IMR-90 (cell line): ENCODE data around the gene ATP10D. TPM values are rescaled to one million over a fixed set of nuclear protein-coding genes. Genes with fewer than 3 reads are reported as not detected.

ENCODE experiments used
- ATAC-seq: fragments of 200-7000 bp; cut with Tn5 transposase; 2 replicates; pipeline ENCODE4 v1.9.1; 2020; ENCODE audit warnings: low read depth, mild to moderate bottlenecking, moderate library complexity
- BruUV-seq: library from RNA; stranded (reverse); fragments of 400-500 nt; replicated peaks from 2 replicates; lab custom pipeline; 2021; lab: Mats Ljungman, UMichigan
- CTCF ChIA-PET: fragments of 300-600 bp; formaldehyde crosslinking; extraction: SDS; loops from one replicate; lab custom pipeline; 2021; ENCODE audit warnings: antibody characterized with exemption; lab: Yijun Ruan, JAX
- POLR2A ChIA-PET: fragments of 300-600 bp; sonication (Branson Sonifier 250); formaldehyde crosslinking; loops from one replicate; lab custom pipeline; 2022; ENCODE audit warnings: antibody characterized with exemption; ENCODE audit not compliant: unreplicated experiment; lab: Charles Lee
- DNase-seq: peaks from one replicate; pipeline ENCODE4 v3.0.0; 2013
- H2AFZ ChIP-seq: replicated peaks from 2 replicates; pipeline ENCODE3; 2013; ENCODE audit warnings: low read length, mild to moderate bottlenecking; ENCODE audit not compliant: poor library complexity
- H2AK5ac ChIP-seq: 2 replicates; pipeline ENCODE4 v1.6.1; 2013; ENCODE audit warnings: low read depth, low read length, inconsistent platforms
- H2AK9ac ChIP-seq: replicated peaks from 2 replicates; pipeline ENCODE3; 2013; ENCODE audit warnings: mild to moderate bottlenecking, low read depth, low read length, moderate library complexity; ENCODE audit not compliant: poor library complexity
- H2BK120ac ChIP-seq: 2 replicates; pipeline ENCODE4 v1.6.1; 2013; ENCODE audit warnings: low read depth, low read length, inconsistent platforms
- H2BK15ac ChIP-seq: 3 replicates; pipeline ENCODE4 v1.6.1; 2013; ENCODE audit warnings: low read depth, low read length, inconsistent platforms
- H2BK20ac ChIP-seq: 2 replicates; pipeline ENCODE4 v1.6.1; 2013; ENCODE audit warnings: low read depth, mild to moderate bottlenecking, inconsistent platforms, low read length, moderate library complexity
- H2BK5ac ChIP-seq: 2 replicates; pipeline ENCODE4 v1.6.1; 2013; ENCODE audit warnings: mild to moderate bottlenecking, low read depth, low read length, inconsistent platforms; ENCODE audit not compliant: poor library complexity, severe bottlenecking
- H3K14ac ChIP-seq: replicated peaks from 2 replicates; pipeline ENCODE4 v1.6.1; 2013; ENCODE audit warnings: low read depth, low read length, inconsistent platforms
- H3K18ac ChIP-seq: 2 replicates; pipeline ENCODE4 v1.6.1; 2013; ENCODE audit warnings: low read depth, low read length, control low read depth
- H3K23ac ChIP-seq: 2 replicates; pipeline ENCODE4 v1.6.1; 2013; ENCODE audit warnings: low read depth, low read length, inconsistent platforms
- H3K27ac ChIP-seq: 2 replicates; pipeline ENCODE4 v1.5.1; 2013; ENCODE audit warnings: mild to moderate bottlenecking, control low read depth, low read length; ENCODE audit not compliant: insufficient read depth
- H3K27me3 ChIP-seq: 2 replicates; pipeline ENCODE4 v1.6.1; 2013; ENCODE audit warnings: low read length; ENCODE audit not compliant: control insufficient read depth, insufficient read depth
- H3K36me3 ChIP-seq: 2 replicates; pipeline ENCODE4 v1.6.1; 2013; ENCODE audit warnings: low read length, mixed read lengths; ENCODE audit not compliant: control insufficient read depth, insufficient read depth
- H3K4ac ChIP-seq: 2 replicates; pipeline ENCODE4 v1.6.1; 2013; ENCODE audit warnings: low read depth, low read length, inconsistent platforms
- H3K4me1 ChIP-seq: 2 replicates; pipeline ENCODE4 v1.6.1; 2013; ENCODE audit warnings: low read length, mixed read lengths; ENCODE audit not compliant: control insufficient read depth, insufficient read depth
- H3K4me2 ChIP-seq: 2 replicates; pipeline ENCODE4 v1.6.1; 2013; ENCODE audit warnings: low read depth, mild to moderate bottlenecking, control low read depth, low read length, moderate library complexity
- H3K4me3 ChIP-seq: 2 replicates; pipeline ENCODE4 v1.5.1; 2013; ENCODE audit warnings: low read depth, mild to moderate bottlenecking, control low read depth, low read length, moderate library complexity; ENCODE audit not compliant: insufficient read depth
- H3K56ac ChIP-seq: 2 replicates; pipeline ENCODE4 v1.6.1; 2013; ENCODE audit warnings: low read length, inconsistent platforms; ENCODE audit not compliant: insufficient read depth; ENCODE audit errors: extremely low read depth
- H3K79me1 ChIP-seq, 2 experiments: 2 replicates each; pipeline ENCODE4 v1.6.1; 2013; ENCODE audit warnings: low read length in 2 of 2, inconsistent platforms in 1 of 2, low read depth in 1 of 2
- H3K9ac ChIP-seq: 2 replicates; pipeline ENCODE4 v1.6.1; 2013; ENCODE audit warnings: low read depth, low read length, control low read depth
- H3K9me1 ChIP-seq: 2 replicates; pipeline ENCODE4 v1.6.1; 2013; ENCODE audit warnings: low read length, inconsistent platforms; ENCODE audit not compliant: insufficient read depth
- H3K9me3 ChIP-seq: 2 replicates; pipeline ENCODE4 v1.6.1; 2013; ENCODE audit warnings: low read length; ENCODE audit not compliant: control insufficient read depth, insufficient read depth
- H4K20me1 ChIP-seq: 2 replicates; pipeline ENCODE4 v1.6.1; 2013; ENCODE audit warnings: low read length, inconsistent platforms; ENCODE audit not compliant: insufficient read depth
- H4K5ac ChIP-seq: 2 replicates; pipeline ENCODE4 v1.6.1; 2013; ENCODE audit warnings: mild to moderate bottlenecking, low read depth, low read length, control low read depth
- H4K8ac ChIP-seq, 2 experiments: 2 replicates each; pipeline ENCODE4 v1.6.1; 2013; ENCODE audit warnings: low read depth in 2 of 2, low read length in 2 of 2, control low read depth in 1 of 2, inconsistent platforms in 1 of 2
- H4K91ac ChIP-seq: 2 replicates; pipeline ENCODE4 v1.6.1; 2013; ENCODE audit warnings: low read depth, low read length, inconsistent platforms; ENCODE audit not compliant: insufficient read depth
- CEBPB ChIP-seq: IDR thresholded peaks from 2 replicates; pipeline ENCODE4 v1.6.1; 2012; ENCODE audit warnings: low read depth, low read length, improper control_type of control experiment
- CHD1 ChIP-seq: IDR thresholded peaks from 2 replicates; pipeline ENCODE4 v1.6.1; 2012; ENCODE audit warnings: low read depth, low read length, improper control_type of control experiment
- CTCF ChIP-seq: conservative IDR thresholded peaks from 2 replicates; pipeline ENCODE4 v1.5.1; 2012; ENCODE audit warnings: mild to moderate bottlenecking, low read depth, low read length, improper control_type of control experiment
- FOS ChIP-seq: fragments of 150-350 bp; IDR thresholded peaks from 2 replicates; pipeline ENCODE4 v1.6.1; 2016; ENCODE audit warnings: low read depth, low read length
- MAFK ChIP-seq: IDR thresholded peaks from 2 replicates; pipeline ENCODE4 v1.6.1; 2012; ENCODE audit warnings: low read depth, low read length, improper control_type of control experiment
- NFE2L2 ChIP-seq: fragments of 150-350 bp; IDR thresholded peaks from 2 replicates; pipeline ENCODE4 v1.6.1; 2016; ENCODE audit warnings: low read depth, mild to moderate bottlenecking, low read length
- POLR2A ChIP-seq: IDR thresholded peaks from 2 replicates; pipeline ENCODE4 v1.6.1; 2012; ENCODE audit warnings: mild to moderate bottlenecking, low read depth, low read length
- RAD21 ChIP-seq: IDR thresholded peaks from 2 replicates; pipeline ENCODE4 v1.6.1; 2012; ENCODE audit warnings: low read length, improper control_type of control experiment
- RFX5 ChIP-seq: IDR thresholded peaks from 2 replicates; pipeline ENCODE4 v1.8.0; 2012; ENCODE audit warnings: low read depth, mild to moderate bottlenecking, low read length, moderate library complexity
- WGBS, 2 experiments: methylation state at CpG; one replicate each; pipeline versions ENCODE4 v1.1.5 to v1.1.7; 2013; ENCODE audit warnings: missing lambda C conversion rate in 2 of 2; ENCODE audit not compliant: insufficient read length in 1 of 2; ENCODE audit errors: extremely low coverage in 2 of 2; 5-methylcytosine and 5-hydroxymethylcytosine counted together
- dilution Hi-C: fragments of 300-500 bp; cut with HindIII; formaldehyde crosslinking; loops from one replicate; pipeline ENCODE4 v1.14.3; 2018; ENCODE audit warnings: low sequenced_read_pairs; ENCODE audit not compliant: unreplicated experiment
- in situ Hi-C: fragments of 300-500 bp; cut with MboI; formaldehyde crosslinking; loops from 3 replicates; pipeline ENCODE4 v1.14.3; 2019; ENCODE audit warnings: low sequenced_read_pairs, inconsistent platforms, mixed read lengths
- intact Hi-C: fragments of 100-400 bp; cut with micrococcal nuclease; formaldehyde crosslinking; loops from 2 replicates; pipeline ENCODE4 v1.10.0; 2022
- polyA plus RNA-seq, 3 experiments: library from polyadenylated mRNA; depleted of rRNA; stranded (reverse); fragments of >200 nt; gene quantifications; 2 replicates each; pipeline ENCODE4 v1.2.3, GENCODE V29; 2012; ENCODE audit warnings: low replicate concordance in 1 of 3
- total RNA-seq: library from RNA; depleted of rRNA; stranded (reverse); fragments of >200 nt; gene quantifications from 2 replicates; pipeline ENCODE4 v1.2.3, GENCODE V29; 2012

ATP10D gene
- total and polyA plus RNA-seq, 2 of the 4 experiments (the other 2 are of a cell fraction) = 28.9 to 135 TPM

GRCh38 chr4:47498899-47499298, 13.8 kb downstream of the ATP10D start:
- Histone ChIP-seq H2AK5ac (no peak overlapping the region), H3K18ac (no peak overlapping the region; the same call in 1 of the 2 replicates), H3K4me2 (no peak overlapping the region), H4K20me1 (no peaks in the 10 kb centered on the region), H3K56ac (no peak overlapping the region), H3K23ac (no peak overlapping the region), H2BK5ac (peak overlapping the region; percentile 11), H3K4me1 (peaks cover 4% of the 10 kb centered on the region; the same call in 1 of the 2 replicates), H3K4ac (no peak overlapping the region), H2BK15ac (no peak overlapping the region), H2BK20ac (no peak overlapping the region), H3K9me3 (no peaks in the 10 kb centered on the region), H3K9me1 (peaks cover 6% of the 10 kb centered on the region), H3K79me1 (peaks cover 17 to 32% of the 10 kb centered on the region in 2 experiments), H4K91ac (no peak overlapping the region), H3K14ac (0 out of 2 replicates have a peak overlapping the region, but pooled peaks have one; percentile 2), H4K8ac (no peak overlapping the region), H2BK120ac (peak overlapping the region; percentile 9; the same call in 1 of the 2 replicates), H2AFZ (no peak overlapping the region), H3K9ac (no peak overlapping the region), H4K5ac (no peak overlapping the region; the same call in 1 of the 2 replicates), H3K27ac (no peak overlapping the region), H3K36me3 (peaks cover 2% of the 10 kb centered on the region; the same call in 1 of the 2 replicates), H3K27me3 (no peaks in the 10 kb centered on the region), H2AK9ac (no peak overlapping the region), H3K4me3 (no peak overlapping the region)
- ChIA-PET POLR2A (no interaction called here), CTCF (interaction anchor here (1.7 kb wide), 1 partner anchor 11 kb away, joined by 6 read pairs; no protein-coding TSS in a partner anchor)
- in situ Hi-C loops = no loop called here
- DNase-seq = no peak
- 100% methylated on average over 3 of the region's 6 CpGs; no CpG with 5 or more reads in 1 of the 2 experiments for WGBS, 2 experiments
- BruUV-seq = no TSS peak
- ATAC-seq = no peak
- dilution Hi-C loops = no loop called here
- intact Hi-C loops = no loop called here
- TF ChIP-seq CTCF (no peak), CHD1 (no peak), MAFK (no peak), CEBPB (no peak), POLR2A (no peak), NFE2L2 (no peak), FOS (no peak), RFX5 (no peak), RAD21 (no peak)
